Natural killer cell (primary cell): Measurements from ENCODE around the gene LARGE1. TPM values are rescaled to one million over a fixed set of nuclear protein-coding genes. Genes with fewer than 3 reads are reported as not detected.

ENCODE experiments used
- ATAC-seq, 3 donors: fragments of 150-1000 bp in 2 of 3; fragments of 200-7000 bp in 1 of 3; cut with Tn5 transposase; 1 replicate in 1 of 3; 2 replicates in 2 of 3; pipeline ENCODE4 v1.10.0; 2021; ENCODE audit warnings: mild to moderate bottlenecking in 2 of 3, moderate library complexity in 2 of 3
- DNase-seq, 2 donors: peaks; one replicate each; pipeline versions ENCODE4 v3.0.0 to v3.0.0-alpha.2; 2013 to 2021; ENCODE audit warnings: mixed read lengths in 1 of 2
- H3K27ac ChIP-seq: one replicate; pipeline ENCODE4 v1.5.1; 2013; ENCODE audit warnings: mild to moderate bottlenecking, low read length
- H3K27me3 ChIP-seq: one replicate; pipeline ENCODE4 v1.6.1; 2013; ENCODE audit warnings: low read length; ENCODE audit not compliant: control insufficient read depth, insufficient read depth
- H3K36me3 ChIP-seq: one replicate; pipeline ENCODE4 v1.6.1; 2013; ENCODE audit warnings: low read length; ENCODE audit not compliant: control insufficient read depth, insufficient read depth
- H3K4me1 ChIP-seq: one replicate; pipeline ENCODE4 v1.6.1; 2013; ENCODE audit warnings: low read length; ENCODE audit not compliant: control insufficient read depth, insufficient read depth
- H3K4me3 ChIP-seq: one replicate; pipeline ENCODE4 v1.5.1; 2013; ENCODE audit warnings: low read length
- H3K9me3 ChIP-seq: one replicate; pipeline ENCODE4 v1.6.1; 2013; ENCODE audit warnings: low read length; ENCODE audit not compliant: control insufficient read depth, insufficient read depth
- H3K27ac Mint-ChIP-seq, 2 donors: one replicate each; pipeline ENCODE4 v1.8.0; 2022; ENCODE audit warnings: mild to moderate bottlenecking in 2 of 2, mixed read lengths in 2 of 2, moderate library complexity in 1 of 2
- H3K27me3 Mint-ChIP-seq, 2 donors: one replicate each; pipeline ENCODE4 v1.8.0; 2022; ENCODE audit warnings: low read depth in 2 of 2, mixed read lengths in 2 of 2
- H3K36me3 Mint-ChIP-seq: one replicate; pipeline ENCODE4 v1.8.0; 2022; ENCODE audit warnings: mixed read lengths
- H3K4me1 Mint-ChIP-seq, 2 donors: one replicate each; pipeline ENCODE4 v1.8.0; 2022; ENCODE audit warnings: mixed read lengths in 2 of 2
- H3K4me3 Mint-ChIP-seq: one replicate; pipeline ENCODE4 v1.8.0; 2022; ENCODE audit warnings: mild to moderate bottlenecking, moderate library complexity, mixed read lengths
- H3K9me3 Mint-ChIP-seq, 2 donors: one replicate each; pipeline ENCODE4 v1.8.0; 2022; ENCODE audit warnings: mixed read lengths in 2 of 2
- WGBS: methylation state at CpG from one replicate; pipeline ENCODE4 v1.1.7; 2013; ENCODE audit warnings: missing lambda C conversion rate; ENCODE audit not compliant: insufficient coverage; 5-methylcytosine and 5-hydroxymethylcytosine counted together
- intact Hi-C: fragments of 100-400 bp; cut with micrococcal nuclease; formaldehyde crosslinking; loops from one replicate; pipeline ENCODE4 v1.14.2; 2022
- total RNA-seq, 4 donors: library from RNA; stranded (reverse); fragments of 120-200 nt in 1 of 4; gene quantifications; one replicate each; pipeline versions ENCODE4 v1.2.3 to v1.2.4, GENCODE V29; 2013 to 2022
- TF ChIP-seq, protein P1 (sequence below): fragments of 200-600 bp; IDR thresholded peaks from one replicate; pipeline ENCODE4 v1.8.0; 2022; ENCODE audit warnings: antibody characterized with exemption

The LARGE1 gene
- total RNA-seq, 3 donors from 2014 or later (not counting 1 experiment from before 2014, with no cell fraction given): 2.6 to 11.6 (median 4.1) TPM

DNA sequence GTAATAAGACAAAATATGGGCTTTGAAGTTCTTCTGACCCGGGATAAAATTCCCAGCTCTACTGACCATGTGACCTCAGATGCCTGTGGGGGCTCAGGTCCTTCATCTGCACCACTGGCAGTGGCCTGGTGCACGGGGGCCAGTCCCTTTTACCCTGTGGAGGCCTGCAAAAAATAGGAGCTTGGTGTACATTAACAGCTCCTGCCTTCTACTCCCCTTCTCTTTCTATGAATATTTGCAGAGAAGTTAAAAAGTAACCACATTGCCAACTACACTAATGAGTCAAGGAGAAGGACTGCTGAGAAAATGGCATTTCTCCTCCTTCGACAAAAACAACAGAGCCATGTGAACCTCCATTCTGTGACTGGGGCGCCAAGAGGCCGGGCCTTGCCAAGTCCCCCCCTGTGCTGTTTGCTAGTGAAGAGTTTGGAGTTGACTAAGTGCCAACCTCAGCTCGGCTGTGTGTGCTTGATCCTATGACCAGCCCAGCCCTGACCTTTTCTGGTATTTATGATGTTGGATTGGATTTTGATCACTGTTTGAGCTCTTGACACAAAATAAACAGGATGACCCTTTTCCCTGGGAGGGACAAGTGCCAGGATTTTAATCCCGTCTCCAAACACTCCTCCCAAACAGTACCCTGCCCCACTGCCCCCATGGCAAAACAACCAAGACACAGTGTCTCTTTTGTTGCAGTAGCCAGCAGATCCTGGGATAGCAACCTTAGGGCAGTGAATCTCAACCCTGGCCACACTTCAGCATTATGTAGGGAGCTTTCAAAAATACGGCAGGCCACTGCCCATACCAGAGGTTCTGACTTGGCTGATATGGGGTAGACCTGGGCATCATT lies 380.1 kb downstream of the LARGE1 start:
- DNase-seq: no peak
- Mint-ChIP-seq H3K27ac (no peak overlapping the region), H3K4me3 (no peak overlapping the region), H3K4me1 (no peaks in the 10 kb centered on the region), H3K9me3 (no peaks in the 10 kb centered on the region), H3K36me3 (no peaks in the 10 kb centered on the region), H3K27me3 (no peaks in the 10 kb centered on the region)
- H3K27ac ChIP-seq: no peak overlapping the region
- intact Hi-C loops: no loop called here
- H3K9me3 ChIP-seq: no peaks in the 10 kb centered on the region
- no peak overlapping the region for H3K4me3 ChIP-seq
- ATAC-seq: no peak
- WGBS: 82% methylated on average over 8 of the region's 8 CpGs
- no peaks in the 10 kb centered on the region for H3K36me3 ChIP-seq
- TF ChIP-seq, protein P1, sequence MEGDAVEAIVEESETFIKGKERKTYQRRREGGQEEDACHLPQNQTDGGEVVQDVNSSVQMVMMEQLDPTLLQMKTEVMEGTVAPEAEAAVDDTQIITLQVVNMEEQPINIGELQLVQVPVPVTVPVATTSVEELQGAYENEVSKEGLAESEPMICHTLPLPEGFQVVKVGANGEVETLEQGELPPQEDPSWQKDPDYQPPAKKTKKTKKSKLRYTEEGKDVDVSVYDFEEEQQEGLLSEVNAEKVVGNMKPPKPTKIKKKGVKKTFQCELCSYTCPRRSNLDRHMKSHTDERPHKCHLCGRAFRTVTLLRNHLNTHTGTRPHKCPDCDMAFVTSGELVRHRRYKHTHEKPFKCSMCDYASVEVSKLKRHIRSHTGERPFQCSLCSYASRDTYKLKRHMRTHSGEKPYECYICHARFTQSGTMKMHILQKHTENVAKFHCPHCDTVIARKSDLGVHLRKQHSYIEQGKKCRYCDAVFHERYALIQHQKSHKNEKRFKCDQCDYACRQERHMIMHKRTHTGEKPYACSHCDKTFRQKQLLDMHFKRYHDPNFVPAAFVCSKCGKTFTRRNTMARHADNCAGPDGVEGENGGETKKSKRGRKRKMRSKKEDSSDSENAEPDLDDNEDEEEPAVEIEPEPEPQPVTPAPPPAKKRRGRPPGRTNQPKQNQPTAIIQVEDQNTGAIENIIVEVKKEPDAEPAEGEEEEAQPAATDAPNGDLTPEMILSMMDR: no peak
- H3K4me1 ChIP-seq: peaks cover 4% of the 10 kb centered on the region
- H3K27me3 ChIP-seq: no peaks in the 10 kb centered on the region

DNA sequence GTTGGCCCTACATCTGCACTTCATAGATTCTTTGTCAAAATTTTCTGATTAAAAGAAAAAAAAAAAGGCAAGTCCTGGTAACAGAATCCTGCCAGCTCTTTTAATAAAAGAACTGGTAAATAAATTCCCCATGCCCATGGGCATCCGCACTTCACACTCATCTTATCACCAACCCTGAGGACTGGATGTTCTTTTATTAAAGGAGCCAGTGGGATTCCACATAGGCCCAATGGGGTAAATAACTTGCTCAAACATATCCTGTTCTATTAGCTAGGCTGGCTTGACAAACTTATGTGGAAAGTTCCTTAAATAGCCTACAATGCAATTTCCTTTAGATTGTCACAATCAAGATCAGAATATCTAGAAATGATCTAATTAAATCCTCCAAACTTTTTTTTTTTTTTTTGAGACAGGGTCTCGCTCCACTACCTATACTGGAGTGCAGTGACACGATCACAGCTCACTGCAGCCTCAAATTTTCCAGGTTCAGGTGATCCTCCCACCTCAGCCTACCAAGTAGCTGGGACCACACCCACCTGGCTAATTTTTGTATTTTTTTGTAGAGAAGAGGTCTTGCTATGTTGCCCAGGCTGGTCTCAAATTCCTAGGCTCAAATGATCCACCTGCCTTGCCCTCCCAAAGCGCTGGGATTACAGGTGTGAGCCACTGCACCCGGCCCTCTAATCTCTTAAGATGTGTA lies 380.9 kb downstream of the LARGE1 start:
- H3K27ac Mint-ChIP-seq: no peak overlapping the region
- Histone ChIP-seq H3K27ac (no peak overlapping the region), H3K9me3 (no peaks in the 10 kb centered on the region), H3K4me3 (no peak overlapping the region), H3K4me1 (no peaks in the 10 kb centered on the region), H3K36me3 (no peaks in the 10 kb centered on the region), H3K27me3 (no peaks in the 10 kb centered on the region)
- intact Hi-C loops: no loop called here
- H3K4me3 Mint-ChIP-seq: no peak overlapping the region
- H3K4me1 Mint-ChIP-seq: no peaks in the 10 kb centered on the region
- H3K36me3 Mint-ChIP-seq: no peaks in the 10 kb centered on the region
- TF ChIP-seq, protein P1: no peak
- no peaks in the 10 kb centered on the region for H3K9me3 Mint-ChIP-seq
- DNase-seq (no peak), ATAC-seq (no peak)
- H3K27me3 Mint-ChIP-seq: no peaks in the 10 kb centered on the region
- 86% methylated on average over 4 of the region's 5 CpGs for WGBS

DNA sequence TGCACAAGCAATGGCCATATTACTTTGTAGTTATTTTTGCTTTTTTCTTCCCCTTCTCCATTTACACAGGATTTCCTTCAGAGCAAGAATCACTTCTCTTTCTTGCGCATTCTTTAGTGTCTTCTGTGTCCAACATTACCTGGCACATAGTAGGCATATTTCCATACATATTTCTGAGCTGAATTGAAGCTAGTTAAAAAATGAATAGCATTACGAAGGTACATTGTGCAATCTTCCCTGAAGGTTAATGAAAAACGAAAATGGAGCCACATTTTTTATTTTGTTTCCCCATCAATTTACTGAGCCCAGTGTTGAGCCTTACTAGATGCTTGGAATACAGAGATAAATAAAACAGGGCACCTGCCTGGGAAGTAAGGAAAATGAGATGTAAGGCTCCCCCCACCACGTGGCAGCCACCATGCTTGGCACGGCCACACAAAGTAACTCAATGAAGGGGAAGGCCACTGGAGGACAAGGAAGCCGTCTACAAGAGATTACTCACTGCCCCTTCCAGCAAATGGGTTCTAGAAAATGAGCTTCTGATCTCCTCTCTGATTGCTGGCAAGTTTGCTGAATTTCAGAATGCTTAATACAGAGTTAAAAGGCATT lies 381.9 kb downstream of the LARGE1 start:
- Mint-ChIP-seq H3K9me3 (no peaks in the 10 kb centered on the region), H3K27me3 (no peaks in the 10 kb centered on the region), H3K4me3 (no peak overlapping the region), H3K4me1 (no peaks in the 10 kb centered on the region), H3K27ac (no peak overlapping the region), H3K36me3 (no peaks in the 10 kb centered on the region)
- ATAC-seq (no peak), DNase-seq (no peak)
- WGBS: 76% methylated on average over 5 of the region's 6 CpGs
- Histone ChIP-seq H3K27me3 (no peaks in the 10 kb centered on the region), H3K27ac (no peak overlapping the region), H3K9me3 (no peaks in the 10 kb centered on the region), H3K36me3 (no peaks in the 10 kb centered on the region), H3K4me3 (no peak overlapping the region), H3K4me1 (no peaks in the 10 kb centered on the region)
- intact Hi-C loops: no loop called here
- TF ChIP-seq, protein P1: no peak
